Common myeloid progenitor, CD34-positive (primary cell): ENCODE results near the gene AFDN. TPM values are rescaled to one million over a fixed set of nuclear protein-coding genes. Genes with fewer than 3 reads are reported as not detected.

Experiments
- CTCF ChIA-PET: fragments of 350-600 bp; sonication (Branson Sonifier 250); formaldehyde crosslinking; loops from one replicate; lab custom pipeline; 2021; ENCODE audit warnings: antibody characterized with exemption; lab: Charles Lee
- POLR2A ChIA-PET: fragments of 350-600 bp; sonication (Branson Sonifier 250); formaldehyde crosslinking; loops from one replicate; lab custom pipeline; 2021; ENCODE audit warnings: antibody characterized with exemption; lab: Charles Lee
- DNase-seq, 3 donors: peaks; one replicate each; pipeline versions ENCODE4 v3.0.0 to v3.0.0-alpha.2; 2013
- H3K27ac ChIP-seq, 2 experiments: 1 replicate in 1 of 2; 2 replicates in 1 of 2; pipeline ENCODE4 v1.7.0; 2013; ENCODE audit warnings: inconsistent platforms in 2 of 2, low read length in 2 of 2, mild to moderate bottlenecking in 2 of 2, low read depth in 1 of 2, moderate library complexity in 1 of 2; ENCODE audit not compliant: severe bottlenecking in 2 of 2, insufficient read depth in 1 of 2, poor library complexity in 1 of 2
- H3K27me3 ChIP-seq, 5 experiments: replicated peaks in 2 of 5; 1 replicate in 3 of 5; 2 replicates in 2 of 5; pipeline versions ENCODE4 v1.6.1 to v1.7.0; 2013; ENCODE audit warnings: low read length in 4 of 5, mild to moderate bottlenecking in 2 of 5, moderate library complexity in 2 of 5, inconsistent platforms in 1 of 5; ENCODE audit not compliant: insufficient read depth in 5 of 5, control insufficient read depth in 4 of 5
- H3K36me3 ChIP-seq, 4 experiments: 1 replicate in 2 of 4; 2 replicates in 2 of 4; pipeline versions ENCODE4 v1.6.1 to v1.7.0; 2013; ENCODE audit warnings: low read length in 3 of 4, control low read depth in 1 of 4, mild to moderate bottlenecking in 1 of 4; ENCODE audit not compliant: control insufficient read depth in 4 of 4, insufficient read depth in 4 of 4
- H3K4me1 ChIP-seq, 4 experiments: 1 replicate in 3 of 4; 2 replicates in 1 of 4; pipeline versions ENCODE4 v1.6.1 to v1.7.1; 2013; ENCODE audit warnings: low read length in 3 of 4, mild to moderate bottlenecking in 3 of 4, control low read depth in 1 of 4, inconsistent platforms in 1 of 4, moderate library complexity in 1 of 4; ENCODE audit not compliant: control insufficient read depth in 4 of 4, insufficient read depth in 4 of 4; ENCODE audit errors: control extremely low read depth in 1 of 4
- H3K4me3 ChIP-seq, 7 experiments: 1 replicate in 4 of 7; 2 replicates in 3 of 7; pipeline versions ENCODE4 v1.5.1 to v1.7.0; 2013; ENCODE audit warnings: mild to moderate bottlenecking in 7 of 7, low read length in 6 of 7, moderate library complexity in 6 of 7, inconsistent platforms in 2 of 7, low read depth in 2 of 7, control low read depth in 1 of 7; ENCODE audit not compliant: insufficient read depth in 4 of 7, control insufficient read depth in 1 of 7; ENCODE audit errors: extremely low read depth in 1 of 7
- H3K9me3 ChIP-seq, 5 experiments: 1 replicate in 4 of 5; 2 replicates in 1 of 5; pipeline versions ENCODE4 v1.6.1 to v1.7.1; 2013; ENCODE audit warnings: low read length in 4 of 5, mild to moderate bottlenecking in 2 of 5, inconsistent platforms in 1 of 5, low read depth in 1 of 5, moderate library complexity in 1 of 5; ENCODE audit not compliant: control insufficient read depth in 4 of 5, insufficient read depth in 2 of 5; ENCODE audit errors: control extremely low read depth in 1 of 5
- WGBS: methylation state at CpG from one replicate; pipeline ENCODE4 v1.1.5; 2013; ENCODE audit not compliant: insufficient coverage; 5-methylcytosine and 5-hydroxymethylcytosine counted together
- polyA plus RNA-seq: library from polyadenylated mRNA; unstranded; fragments of 120-200 nt; gene quantifications from one replicate; pipeline ENCODE4 v1.2.1, GENCODE V29; 2013

AFDN gene
- polyA plus RNA-seq: 13.9 TPM

DNA sequence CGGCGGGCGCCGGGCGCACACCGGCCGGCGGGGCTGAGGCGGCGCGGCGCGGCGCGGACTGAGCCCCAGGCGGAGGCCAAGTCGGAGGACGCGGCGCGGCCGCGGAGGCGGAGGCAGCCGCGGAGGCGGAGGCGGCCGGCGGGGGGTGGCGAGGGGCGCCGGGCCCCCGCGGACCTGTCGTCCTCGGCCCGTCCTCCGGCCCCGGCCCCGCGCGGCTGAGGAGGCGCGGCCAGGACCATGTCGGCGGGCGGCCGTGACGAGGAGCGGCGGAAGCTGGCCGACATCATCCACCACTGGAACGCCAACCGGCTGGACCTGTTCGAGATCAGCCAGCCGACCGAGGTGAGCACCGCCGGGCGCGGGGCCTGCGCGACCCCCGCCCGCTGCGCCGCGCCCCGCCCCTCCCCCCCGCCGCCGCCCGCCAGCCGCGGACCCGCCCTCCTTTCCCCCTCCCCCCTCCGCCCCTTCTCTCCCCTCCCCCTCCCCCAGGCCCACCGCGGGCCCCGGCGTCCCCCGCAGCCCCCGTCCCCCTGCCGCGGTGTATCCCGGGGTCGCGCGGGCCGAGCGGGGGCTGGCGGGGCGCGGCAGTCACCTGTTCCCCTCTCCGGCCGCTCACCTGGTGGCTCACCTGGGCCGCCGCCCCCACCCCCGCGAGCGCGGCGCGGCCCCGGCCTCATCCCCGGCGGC lies at the start of gene AFDN:
Gene AFDN, plus strand, starts transcription at position 16 of the 687 bp plus-strand sequence. Its CDS starts 222 bp downstream, at position 238.
- peaks cover 13 to 62% (median 26%) of the 10 kb centered on the region in 5 experiments for H3K27me3 ChIP-seq
- CTCF ChIA-PET: no interaction called here
- H3K36me3 ChIP-seq: no peaks in the 10 kb centered on the region
- peaks cover 0 to 1% (median 0%) of the 10 kb centered on the region in 5 experiments for H3K9me3 ChIP-seq
- H3K4me1 ChIP-seq: peaks cover 0 to 22% (median 16%) of the 10 kb centered on the region in 4 experiments
- no peak within 1 kb of the TSS for H3K27ac ChIP-seq
- no peak for DNase-seq
- WGBS: 0% methylated on average over 38 of the region's 108 CpGs
- POLR2A ChIA-PET: no interaction called here
- H3K4me3 ChIP-seq: peak within 1 kb of the TSS; percentile 57 to 82 (median 66)

GRCh38 chr6:167778497-167779128 lies 48.1 kb upstream of the AFDN start:
- no peak overlapping the region for H3K4me3 ChIP-seq
- H3K27me3 ChIP-seq: peaks cover 0 to 15% (median 6%) of the 10 kb centered on the region in 5 experiments
- no peaks in the 10 kb centered on the region for H3K9me3 ChIP-seq
- ChIA-PET POLR2A (no interaction called here), CTCF (no interaction called here)
- DNase-seq: no peak
- no peak overlapping the region for H3K27ac ChIP-seq
- no peaks in the 10 kb centered on the region for H3K36me3 ChIP-seq
- no peaks in the 10 kb centered on the region for H3K4me1 ChIP-seq
- WGBS: 99% methylated on average over 18 of the region's 21 CpGs

DNA sequence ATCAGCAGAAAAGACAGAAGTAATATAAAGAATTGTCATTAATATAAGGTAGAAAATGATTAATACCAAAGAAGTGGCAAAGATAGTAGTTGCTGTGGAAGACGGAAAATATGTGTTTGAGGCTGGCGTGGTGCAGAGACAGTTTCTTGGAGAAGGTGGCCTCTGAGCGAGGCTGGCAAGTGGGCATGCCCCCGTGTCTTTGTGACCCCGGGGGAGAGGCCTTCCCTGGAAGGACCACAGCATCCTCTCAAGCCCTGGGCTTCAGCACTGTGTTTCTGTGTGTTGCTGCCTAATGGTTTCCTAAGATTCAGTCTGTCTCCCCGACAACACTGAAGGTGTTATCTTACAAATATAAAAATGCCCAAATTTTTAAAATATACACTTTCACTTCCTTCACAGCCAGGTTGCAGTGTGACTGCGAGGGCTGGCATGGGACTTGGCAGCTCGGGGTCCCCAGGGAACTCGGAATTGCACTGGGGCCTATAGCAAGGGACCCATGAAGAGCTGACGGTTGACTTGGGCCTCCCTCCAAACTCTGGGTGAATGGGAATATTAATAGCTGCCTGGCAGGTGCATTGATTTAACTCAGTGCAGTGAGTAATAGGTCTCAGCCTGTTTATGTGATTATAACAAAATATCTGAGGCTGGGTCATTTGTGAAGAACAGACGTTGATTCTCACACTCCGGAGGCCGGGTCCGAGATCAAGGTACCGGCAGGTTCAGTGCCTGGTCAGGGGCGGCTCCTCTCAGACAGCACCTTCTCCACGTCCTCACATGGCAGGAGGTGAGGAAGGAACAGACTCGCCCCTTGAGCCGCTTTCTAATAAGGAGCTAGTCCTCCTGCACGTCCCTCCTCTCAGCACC lies 47.4 kb upstream of the AFDN start:
- CTCF ChIA-PET: no interaction called here
- 96% methylated on average over 20 of the region's 20 CpGs for WGBS
- Histone ChIP-seq H3K27me3 (peaks cover 0 to 15% (median 5%) of the 10 kb centered on the region in 5 experiments), H3K36me3 (no peaks in the 10 kb centered on the region), H3K4me1 (no peaks in the 10 kb centered on the region), H3K27ac (no peak overlapping the region), H3K9me3 (no peaks in the 10 kb centered on the region), H3K4me3 (no peak overlapping the region)
- POLR2A ChIA-PET: no interaction called here
- DNase-seq: no peak

DNA sequence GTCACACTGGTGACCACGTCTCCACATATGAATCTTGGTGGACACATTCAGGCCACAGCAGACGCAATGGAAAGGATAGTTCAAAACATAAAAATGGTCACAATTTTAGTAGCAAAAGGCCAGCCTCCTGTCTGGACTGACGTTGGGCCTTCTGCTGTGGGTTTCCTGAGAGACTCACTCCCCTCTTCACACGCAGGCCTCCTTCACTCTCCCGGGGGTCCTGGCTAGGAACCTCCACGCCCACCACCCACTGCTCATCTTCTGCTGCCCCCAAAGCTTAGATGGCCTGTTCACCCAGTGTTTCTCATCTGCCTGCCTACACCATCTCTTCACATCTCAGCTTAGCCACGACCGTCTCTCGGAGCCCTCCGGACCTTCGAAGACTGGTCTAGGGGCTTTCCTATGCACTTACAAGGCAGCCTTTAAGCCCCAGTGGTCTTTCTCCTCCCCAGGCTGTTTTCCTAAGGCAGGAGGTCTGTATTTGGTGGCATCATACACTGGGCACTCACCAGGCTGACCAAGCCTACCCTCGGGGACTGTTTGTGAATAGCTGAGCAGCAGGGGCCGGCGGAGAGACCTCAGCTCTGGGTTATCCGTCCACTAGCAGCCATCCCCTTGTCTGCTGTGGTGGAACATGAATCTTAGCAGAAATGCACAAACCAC lies 46.6 kb upstream of the AFDN start:
- Histone ChIP-seq H3K9me3 (no peaks in the 10 kb centered on the region), H3K4me1 (no peaks in the 10 kb centered on the region), H3K36me3 (no peaks in the 10 kb centered on the region), H3K27ac (no peak overlapping the region), H3K4me3 (no peak overlapping the region), H3K27me3 (peaks cover 0 to 14% (median 4%) of the 10 kb centered on the region in 5 experiments)
- CTCF ChIA-PET: no interaction called here
- 94% methylated on average over 13 of the region's 15 CpGs for WGBS
- no peak for DNase-seq
- POLR2A ChIA-PET: no interaction called here

GRCh38 chr6:167781066-167781767 lies 45.5 kb upstream of the AFDN start:
- no peaks in the 10 kb centered on the region for H3K9me3 ChIP-seq
- CTCF ChIA-PET: no interaction called here
- DNase-seq: no peak
- 93% methylated on average over 14 of the region's 15 CpGs for WGBS
- POLR2A ChIA-PET: no interaction called here
- peaks cover 0 to 8% (median 2%) of the 10 kb centered on the region in 5 experiments for H3K27me3 ChIP-seq
- no peak overlapping the region for H3K27ac ChIP-seq
- H3K4me1 ChIP-seq: no peaks in the 10 kb centered on the region
- no peaks in the 10 kb centered on the region for H3K36me3 ChIP-seq
- H3K4me3 ChIP-seq: no peak overlapping the region

GRCh38 chr6:167781868-167782267 lies 44.8 kb upstream of the AFDN start:
- Histone ChIP-seq H3K9me3 (no peaks in the 10 kb centered on the region), H3K36me3 (no peaks in the 10 kb centered on the region), H3K4me1 (no peaks in the 10 kb centered on the region), H3K4me3 (no peak overlapping the region), H3K27ac (no peak overlapping the region), H3K27me3 (peaks cover 0 to 8% (median 2%) of the 10 kb centered on the region in 5 experiments)
- DNase-seq: no peak
- ChIA-PET POLR2A (no interaction called here), CTCF (no interaction called here)
- WGBS: 100% methylated on average over 6 of the region's 9 CpGs
